DMS53 treated with DMSO at 0.1 percent for 48 hours (cell line): ENCODE results near the gene ARMCX5.

ENCODE experiments used
- DNase-seq: peaks from one replicate; lab custom pipeline; 2025; ENCODE audit not compliant: unreplicated experiment; lab: John Stamatoyannopoulos, UW

ARMCX5 gene

GRCh38 chrX:102599084-102599950 lies at the start of gene ARMCX5:
TSS of gene ARMCX5 (plus strand) at chrX:102599515. CDS start at chrX:102602142, 2,627 bp downstream.
- DNase-seq, result peak; percentile 87

GRCh38 chrX:102558607-102559006 lies 40.7 kb upstream of the ARMCX5 start:
- no peak for DNase-seq

- no peak for DNase-seq
These were observed 38.8 kb upstream of the ARMCX5 start for GRCh38 chrX:102560423-102561068.

- DNase-seq, result no peak
These were observed 18.4 kb upstream of the ARMCX5 start for GRCh38 chrX:102580891-102581290.

- DNase-seq, result no peak
These were observed 5.9 kb upstream of the ARMCX5 start for GRCh38 chrX:102593367-102593766.

- no peak for DNase-seq
These were observed 750 bp downstream of the ARMCX5 start for GRCh38 chrX:102599951-102600579.

GRCh38 chrX:102604327-102604726 lies 5.0 kb downstream of the ARMCX5 start:
- no peak for DNase-seq

GRCh38 chrX:102606115-102606514 lies 6.8 kb downstream of the ARMCX5 start:
- DNase-seq, result no peak

GRCh38 chrX:102610905-102611304 lies 11.6 kb downstream of the ARMCX5 start:
- no peak for DNase-seq

- no peak for DNase-seq
These were observed 24.8 kb downstream of the ARMCX5 start for GRCh38 chrX:102624105-102624504.

- no peak for DNase-seq
These were observed 28.3 kb downstream of the ARMCX5 start for GRCh38 chrX:102627640-102628039.

- DNase-seq, result no peak
These were observed 38.2 kb downstream of the ARMCX5 start for GRCh38 chrX:102637561-102637960.

- DNase-seq, result no peak
These were observed 51.6 kb downstream of the ARMCX5 start for GRCh38 chrX:102650903-102651241.

GRCh38 chrX:102651242-102652011 lies 52.1 kb downstream of the ARMCX5 start, which contains the start of gene GPRASP1:
TSS of gene GPRASP1 (plus strand) at chrX:102651483. CDS start at chrX:102653914, 2,431 bp downstream.
- no peak for DNase-seq

- no peak for DNase-seq
These were observed 52.8 kb downstream of the ARMCX5 start for GRCh38 chrX:102652031-102652688.
